Left hindlimb (tissue), 1 donor: ENCODE data around the gene GALNTL6.

Source experiments
- DNase-seq: peaks from one replicate; pipeline ENCODE4 v3.0.0-alpha.2; 2018

The GALNTL6 gene

GRCh38 chr4:172243551-172243950 lies 430.3 kb downstream of the GALNTL6 start:
- no peak for DNase-seq

DNA sequence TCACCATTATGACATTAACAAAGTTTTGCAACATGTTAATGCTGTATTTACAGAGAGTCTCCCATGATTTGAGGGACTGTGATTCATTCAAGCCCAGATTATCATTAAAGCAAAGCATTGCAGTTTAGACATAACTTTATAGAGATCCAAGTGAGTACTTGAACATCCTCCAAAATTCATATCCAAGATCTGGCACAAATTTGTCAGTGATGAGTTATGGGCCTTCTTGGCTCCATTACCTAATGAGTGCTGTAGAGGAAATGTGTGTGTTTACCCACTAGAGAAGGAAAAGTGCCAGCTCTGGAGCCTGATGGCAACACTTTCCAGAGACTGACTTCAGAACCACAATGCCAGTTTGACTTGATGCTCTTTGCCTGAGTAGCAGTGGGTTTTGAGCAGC lies 432.3 kb downstream of the GALNTL6 start:
- DNase-seq: no peak

GRCh38 chr4:172253409-172253808 lies 440.2 kb downstream of the GALNTL6 start:
- DNase-seq: no peak

DNA sequence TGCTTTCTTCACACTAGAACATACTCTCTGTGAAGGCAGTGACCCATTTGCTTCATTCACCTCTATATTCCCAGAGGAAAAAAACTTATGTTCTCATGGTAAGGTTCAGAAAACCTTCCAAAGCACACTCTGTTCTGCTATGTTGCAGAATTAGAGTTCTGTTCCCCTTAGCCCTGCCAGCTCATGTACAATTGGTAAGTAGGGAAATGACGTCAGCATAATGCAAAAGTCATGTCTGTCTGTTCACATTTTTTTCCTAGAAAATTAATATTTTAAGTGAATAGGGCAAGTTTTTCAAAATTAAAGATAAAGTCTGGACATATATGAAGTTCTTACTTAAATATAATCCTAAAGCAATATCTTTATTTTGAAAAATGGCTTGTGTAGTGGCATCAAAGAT lies 443.6 kb downstream of the GALNTL6 start:
- no peak for DNase-seq

DNA sequence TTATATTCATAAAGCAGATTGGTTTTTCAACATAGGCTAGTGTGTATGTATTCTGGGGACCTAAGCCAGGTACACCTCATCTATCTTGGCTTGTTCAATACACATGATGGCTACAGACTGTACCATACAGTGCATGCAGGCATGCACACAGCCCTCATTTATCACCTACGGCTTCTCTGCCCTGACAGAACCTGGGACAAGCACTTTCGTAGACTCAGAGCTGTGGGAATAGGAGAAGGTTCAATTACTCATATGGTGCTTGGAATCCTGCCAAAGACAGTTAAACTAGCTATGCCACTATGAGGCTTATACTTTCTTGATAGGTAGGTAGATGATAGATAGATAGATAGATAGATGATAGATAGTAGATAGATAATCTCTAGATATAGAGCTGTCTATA lies 457.2 kb downstream of the GALNTL6 start:
- DNase-seq: no peak

DNA sequence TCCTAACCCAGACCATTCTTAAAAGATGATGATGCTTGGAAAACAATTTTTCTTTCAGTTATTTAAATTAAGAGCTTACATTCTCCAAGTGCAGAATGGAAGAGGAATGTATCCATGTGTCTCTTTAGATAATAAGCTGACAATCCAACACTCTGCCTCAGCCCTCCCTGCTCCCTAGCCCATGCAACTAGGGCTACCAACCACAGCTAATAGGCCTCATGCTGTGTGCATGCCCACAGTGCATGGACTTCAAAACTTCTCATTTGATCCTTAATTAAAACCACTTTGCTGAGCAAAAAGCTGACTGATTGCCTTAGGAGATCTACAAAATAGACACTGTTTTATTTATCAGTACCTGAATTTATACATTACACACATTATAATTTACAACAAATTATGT lies 473.9 kb downstream of the GALNTL6 start:
- DNase-seq: no peak

DNA sequence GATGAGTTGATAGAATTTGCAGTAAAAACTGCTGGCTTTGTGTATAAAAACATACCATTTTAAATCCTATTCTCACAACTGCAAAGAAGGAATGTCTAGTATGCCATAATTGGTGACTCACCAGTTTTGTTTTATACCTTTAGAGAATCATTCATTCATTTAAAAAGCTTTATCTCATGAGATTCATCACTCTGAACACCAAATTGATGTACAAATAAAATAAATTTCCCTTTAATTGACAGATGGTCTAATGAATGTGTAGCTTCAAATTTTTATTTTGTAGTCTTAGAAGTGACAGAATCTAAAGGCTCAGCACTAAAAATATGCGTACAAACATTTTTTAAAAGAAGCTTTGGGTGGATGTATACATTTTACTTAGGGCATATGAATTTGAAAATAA lies 492.5 kb downstream of the GALNTL6 start:
- DNase-seq: no peak

DNA sequence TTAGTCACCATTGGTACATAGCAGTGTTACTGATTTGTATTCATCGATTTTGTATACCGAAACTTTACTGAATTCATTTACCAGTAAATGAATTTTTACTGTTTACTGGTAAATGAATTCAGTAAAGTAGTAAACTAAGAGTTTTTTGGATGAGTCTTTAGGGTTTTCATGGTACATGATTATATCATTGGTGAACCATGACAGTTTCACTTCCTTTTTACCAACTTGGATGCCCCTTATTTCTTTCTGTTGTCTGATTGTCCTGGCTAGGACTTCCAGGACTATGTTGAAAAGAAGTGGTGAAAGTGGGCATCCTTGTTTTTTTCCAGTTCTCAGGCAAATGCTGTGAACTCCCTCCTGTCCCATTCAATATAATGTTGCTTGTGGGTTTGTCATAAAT lies 494.9 kb downstream of the GALNTL6 start:
- no peak for DNase-seq

- DNase-seq: no peak
These were observed 498.5 kb downstream of the GALNTL6 start for GRCh38 chr4:172311682-172312081.

- no peak for DNase-seq
These were observed 510.1 kb downstream of the GALNTL6 start for GRCh38 chr4:172323288-172323687.

DNA sequence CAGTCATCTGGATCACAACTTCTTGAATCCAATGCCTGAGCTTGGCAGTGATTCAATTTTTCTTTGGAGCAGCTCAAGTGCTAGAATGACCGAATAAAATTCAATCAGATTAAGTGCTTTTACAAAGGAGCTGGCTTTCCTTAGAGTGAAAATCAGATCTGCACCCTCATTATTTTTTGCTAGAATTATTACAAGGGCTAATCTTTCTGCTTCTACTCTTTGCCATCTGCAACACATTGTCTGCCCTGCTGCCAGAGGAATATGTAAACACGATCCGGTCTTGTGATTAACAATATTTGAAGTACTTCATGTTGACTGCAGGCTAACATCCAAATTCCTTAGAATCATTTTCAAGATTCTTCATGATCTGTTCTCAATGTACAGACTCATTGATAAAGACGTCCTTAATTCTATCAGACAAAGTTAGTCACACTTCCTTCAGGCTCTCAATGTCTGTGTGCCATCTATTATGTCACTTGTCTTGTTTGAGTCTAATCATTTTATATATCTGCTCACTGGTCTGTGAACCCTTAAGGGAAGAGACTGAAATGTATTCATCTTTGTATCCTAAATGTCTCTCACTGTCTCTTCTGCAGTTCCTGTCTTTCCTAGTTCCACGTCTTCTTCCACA lies 531.2 kb downstream of the GALNTL6 start:
- DNase-seq: no peak

- no peak for DNase-seq
These were observed 535.2 kb downstream of the GALNTL6 start for GRCh38 chr4:172348426-172348825.

- no peak for DNase-seq
These were observed 539.2 kb downstream of the GALNTL6 start for GRCh38 chr4:172352356-172352755.

DNA sequence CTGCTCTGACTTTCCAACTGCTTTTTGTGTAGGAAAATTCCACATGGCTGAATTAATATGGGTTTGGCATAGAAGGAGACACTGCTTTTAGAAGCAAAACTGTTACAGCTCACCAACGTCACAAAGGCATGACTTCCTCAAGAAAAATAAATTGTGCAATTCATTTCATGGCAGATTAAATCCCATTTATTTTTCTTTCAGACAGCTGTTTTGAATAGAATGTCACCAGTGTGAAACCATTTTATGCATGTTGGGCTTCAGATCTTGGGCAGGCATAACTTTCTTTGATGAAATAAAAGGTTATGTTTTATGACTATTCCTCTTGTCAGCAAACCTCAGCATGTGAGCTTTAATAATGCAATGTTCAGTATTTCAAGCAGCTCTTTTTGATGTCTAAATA lies 542.8 kb downstream of the GALNTL6 start:
- no peak for DNase-seq

GRCh38 chr4:172357006-172357540 lies 543.9 kb downstream of the GALNTL6 start:
- DNase-seq: no peak

DNA sequence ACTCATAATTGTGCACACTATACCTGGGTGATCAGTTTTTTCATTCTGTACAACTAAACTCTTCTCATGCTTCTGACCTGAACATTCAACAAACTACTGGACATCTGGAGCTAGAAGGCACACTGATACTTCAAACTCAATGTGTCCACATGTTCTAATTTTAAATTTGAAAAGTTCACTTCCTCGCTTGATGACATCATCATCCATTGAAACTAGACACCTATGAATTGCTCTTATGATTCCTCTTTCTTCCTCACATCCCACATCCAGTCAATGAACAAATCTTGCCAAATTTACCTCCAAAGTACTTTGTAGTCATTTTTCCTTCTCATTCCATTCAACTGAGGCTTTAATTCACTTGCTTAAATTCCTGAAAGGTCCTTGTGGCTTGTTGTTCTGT lies 549.4 kb downstream of the GALNTL6 start:
- DNase-seq: no peak

DNA sequence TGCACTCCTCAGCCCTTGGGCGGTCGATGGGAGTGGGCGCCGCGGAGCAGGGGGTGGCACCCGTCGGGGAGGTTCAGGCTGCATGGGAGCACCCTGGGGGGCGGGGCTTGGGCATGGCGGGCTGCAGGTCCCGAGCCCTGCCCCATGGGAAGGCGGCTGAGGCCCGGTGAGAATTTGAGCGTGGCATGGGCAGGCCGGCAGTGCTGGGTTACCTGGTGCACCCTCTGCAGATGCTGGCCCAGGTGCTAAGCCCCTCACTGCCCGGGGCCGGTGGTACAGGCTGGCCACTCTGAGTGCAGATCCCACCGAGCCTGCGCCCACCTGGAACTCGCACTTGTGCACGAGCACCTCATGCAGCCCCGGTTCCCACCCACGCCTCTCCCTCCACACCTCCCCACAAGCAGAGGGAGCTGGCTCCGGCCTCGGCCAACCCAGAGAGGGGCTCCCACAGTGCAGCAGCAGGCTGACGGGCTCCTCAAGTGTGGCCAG lies 556.3 kb downstream of the GALNTL6 start:
- DNase-seq: no peak

GRCh38 chr4:172377486-172378140 lies 564.4 kb downstream of the GALNTL6 start:
- DNase-seq: no peak

DNA sequence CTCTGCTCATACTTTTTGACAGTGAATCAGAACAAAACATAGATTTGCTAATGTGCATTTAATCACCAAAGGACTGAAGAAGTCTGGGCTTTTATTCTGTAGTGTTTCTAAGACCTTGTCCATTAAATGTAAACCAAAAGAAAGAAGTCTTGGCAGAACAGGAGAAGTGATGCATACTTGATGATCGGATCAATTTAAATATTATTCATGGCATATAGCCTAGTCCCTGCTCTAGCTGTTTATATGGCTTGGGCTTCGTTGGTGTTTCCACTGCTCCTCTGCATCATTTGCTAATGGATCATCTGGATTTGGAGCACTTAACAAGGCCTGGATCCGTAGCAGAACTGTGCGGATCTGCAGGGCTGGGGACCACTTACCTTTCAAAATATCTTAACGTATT lies 566.6 kb downstream of the GALNTL6 start:
- DNase-seq: no peak

DNA sequence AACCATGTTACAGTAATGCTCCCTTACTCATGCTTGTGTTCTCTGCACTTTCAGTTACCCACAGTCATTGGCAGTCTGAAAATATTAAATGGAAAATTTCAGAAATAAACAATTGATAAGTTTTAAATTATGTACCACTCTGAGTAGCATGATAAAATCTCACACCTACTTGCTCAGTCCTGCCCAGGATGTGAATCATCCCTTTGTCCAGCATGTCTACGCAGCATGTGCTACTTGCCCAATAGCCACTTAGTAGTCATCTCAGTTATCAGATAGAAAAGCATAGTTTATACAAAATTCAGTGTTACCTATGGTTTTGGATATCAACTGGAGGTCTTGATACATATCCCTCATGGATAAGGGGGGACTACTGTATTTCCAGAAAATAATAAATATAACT lies 577.1 kb downstream of the GALNTL6 start:
- DNase-seq: no peak

GRCh38 chr4:172392741-172393140 lies 579.5 kb downstream of the GALNTL6 start:
- DNase-seq: no peak

GRCh38 chr4:172393220-172393619 lies 580.0 kb downstream of the GALNTL6 start:
- no peak for DNase-seq

GRCh38 chr4:172404676-172405075 lies 591.5 kb downstream of the GALNTL6 start:
- DNase-seq: no peak

DNA sequence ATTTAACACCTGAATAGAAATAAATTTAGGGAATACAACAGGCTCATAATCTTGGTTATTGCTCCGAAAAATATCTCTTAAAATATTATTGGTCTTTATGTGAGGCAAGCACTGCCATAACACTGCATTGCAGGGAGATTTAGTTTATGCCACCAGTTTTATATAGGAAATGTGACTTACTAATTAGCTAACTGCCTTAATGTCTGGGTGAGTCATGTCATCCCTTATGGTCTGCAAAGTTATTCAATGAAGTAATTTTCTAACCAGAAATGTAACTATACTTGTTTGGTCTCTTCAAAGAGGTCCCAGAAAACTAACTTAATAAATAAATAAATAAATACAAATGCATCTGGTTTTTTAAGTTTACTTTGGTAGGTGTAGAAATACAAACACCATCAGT lies 597.2 kb downstream of the GALNTL6 start:
- no peak for DNase-seq

DNA sequence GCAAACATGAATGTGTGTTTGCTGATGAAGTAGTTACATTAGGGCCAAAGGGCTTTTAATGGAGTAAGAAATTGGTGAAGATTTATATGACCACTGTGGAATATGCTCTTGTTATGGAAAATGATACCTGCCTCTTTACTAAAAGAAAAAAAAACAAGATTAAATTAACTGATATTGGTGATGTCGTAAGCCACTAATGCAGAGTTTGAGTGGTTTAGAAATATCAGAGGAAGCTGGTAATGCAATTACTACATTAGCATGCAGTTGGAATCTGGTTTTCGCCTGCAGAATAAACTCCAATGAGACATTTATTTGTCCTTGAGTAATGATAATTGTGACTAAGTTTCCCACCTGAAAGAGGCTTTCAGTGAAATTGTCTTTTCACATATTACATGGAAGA lies 597.9 kb downstream of the GALNTL6 start:
- no peak for DNase-seq
